GM10248 (cell line): Measurements from ENCODE around the gene SDK1.

Experiments
- CTCF ChIA-PET: fragments of 300-600 bp; sonication (Branson Sonifier 250); formaldehyde crosslinking; extraction: SDS; loops from one replicate; lab custom pipeline; 2021; ENCODE audit warnings: antibody characterized with exemption; lab: Yijun Ruan, JAX
- POLR2A ChIA-PET: fragments of 350-650 bp; sonication (Branson Sonifier 250); formaldehyde crosslinking; extraction: SDS; loops from one replicate; lab custom pipeline; 2020; ENCODE audit warnings: antibody characterized with exemption; lab: Yijun Ruan, JAX
- DNase-seq: peaks from one replicate; pipeline ENCODE4 v3.0.0; 2012; ENCODE audit errors: extremely low spot score
- TF ChIP-seq, protein P1 (sequence below): IDR thresholded peaks from 2 replicates; pipeline ENCODE4 v1.5.1; 2012; ENCODE audit warnings: mild to moderate bottlenecking, low read depth; ENCODE audit errors: extremely low read depth, missing control alignments, control extremely low read depth

Gene SDK1

DNA sequence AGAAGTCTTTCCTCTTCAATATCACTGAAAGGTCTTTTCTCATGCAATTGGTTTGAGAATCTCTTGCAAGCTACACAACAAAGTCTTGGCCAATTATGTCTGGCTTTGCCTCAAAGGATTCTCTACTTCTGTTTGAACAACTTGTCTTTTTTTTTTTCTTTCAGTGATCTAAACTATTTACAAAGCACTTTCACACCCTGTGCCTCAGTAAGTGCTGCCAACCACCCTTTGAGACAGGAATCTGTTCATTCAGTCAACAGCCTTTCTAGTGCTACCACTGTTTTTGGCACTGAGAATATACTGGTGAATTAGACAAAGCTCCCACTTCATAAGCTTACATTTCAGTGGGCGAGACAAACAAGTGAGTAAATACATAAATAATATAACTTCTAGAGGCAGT is 26.9 kb upstream of the SDK1 start:
- DNase-seq = no peak
- ChIA-PET CTCF (no interaction called here), POLR2A (no interaction called here)
- TF ChIP-seq, protein P1, sequence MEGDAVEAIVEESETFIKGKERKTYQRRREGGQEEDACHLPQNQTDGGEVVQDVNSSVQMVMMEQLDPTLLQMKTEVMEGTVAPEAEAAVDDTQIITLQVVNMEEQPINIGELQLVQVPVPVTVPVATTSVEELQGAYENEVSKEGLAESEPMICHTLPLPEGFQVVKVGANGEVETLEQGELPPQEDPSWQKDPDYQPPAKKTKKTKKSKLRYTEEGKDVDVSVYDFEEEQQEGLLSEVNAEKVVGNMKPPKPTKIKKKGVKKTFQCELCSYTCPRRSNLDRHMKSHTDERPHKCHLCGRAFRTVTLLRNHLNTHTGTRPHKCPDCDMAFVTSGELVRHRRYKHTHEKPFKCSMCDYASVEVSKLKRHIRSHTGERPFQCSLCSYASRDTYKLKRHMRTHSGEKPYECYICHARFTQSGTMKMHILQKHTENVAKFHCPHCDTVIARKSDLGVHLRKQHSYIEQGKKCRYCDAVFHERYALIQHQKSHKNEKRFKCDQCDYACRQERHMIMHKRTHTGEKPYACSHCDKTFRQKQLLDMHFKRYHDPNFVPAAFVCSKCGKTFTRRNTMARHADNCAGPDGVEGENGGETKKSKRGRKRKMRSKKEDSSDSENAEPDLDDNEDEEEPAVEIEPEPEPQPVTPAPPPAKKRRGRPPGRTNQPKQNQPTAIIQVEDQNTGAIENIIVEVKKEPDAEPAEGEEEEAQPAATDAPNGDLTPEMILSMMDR = no peak

DNA sequence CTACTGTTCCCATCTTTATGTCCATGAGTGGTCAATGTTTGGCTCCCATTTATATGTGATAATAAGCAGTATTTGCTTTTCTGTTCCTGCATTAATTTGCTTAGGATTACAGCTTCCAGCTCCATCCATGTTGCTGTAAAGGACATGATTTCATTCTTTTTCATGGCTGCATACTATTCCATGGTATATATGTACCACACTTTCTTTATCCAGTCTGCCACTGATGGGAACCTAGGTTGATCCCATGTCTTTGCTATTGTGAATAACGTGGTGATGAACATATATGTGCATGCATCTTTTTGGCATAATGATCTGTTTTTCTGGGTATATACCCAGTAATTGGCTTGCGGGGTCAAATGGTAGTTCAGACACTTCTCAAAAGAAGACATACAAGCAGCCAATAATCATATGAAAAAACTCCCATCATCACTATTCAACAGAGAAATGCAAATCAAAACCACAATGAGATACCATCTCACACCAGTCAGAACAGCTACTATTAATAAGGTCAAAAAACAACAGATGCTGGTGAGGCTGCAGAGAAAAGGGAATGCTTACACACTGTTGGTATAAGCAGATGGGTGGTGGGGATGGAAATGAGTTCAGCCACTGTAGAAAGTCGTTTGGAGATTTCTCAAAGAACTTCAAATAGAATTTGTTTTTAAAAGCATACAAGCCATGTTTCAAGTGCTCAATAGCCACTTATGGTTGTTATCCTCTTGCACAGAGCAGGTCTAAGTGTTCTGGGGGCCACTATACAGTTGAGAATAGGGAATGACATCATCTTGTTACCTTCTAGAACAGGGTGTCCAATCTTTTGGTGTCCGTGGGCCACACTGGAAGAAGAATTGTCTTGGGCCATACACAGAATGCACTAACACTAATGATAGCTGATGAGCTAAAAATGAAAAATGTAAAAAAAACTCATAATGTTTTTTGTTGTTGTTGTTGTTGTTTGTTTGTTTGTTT is 23.2 kb upstream of the SDK1 start:
- POLR2A ChIA-PET = no interaction called here

DNA sequence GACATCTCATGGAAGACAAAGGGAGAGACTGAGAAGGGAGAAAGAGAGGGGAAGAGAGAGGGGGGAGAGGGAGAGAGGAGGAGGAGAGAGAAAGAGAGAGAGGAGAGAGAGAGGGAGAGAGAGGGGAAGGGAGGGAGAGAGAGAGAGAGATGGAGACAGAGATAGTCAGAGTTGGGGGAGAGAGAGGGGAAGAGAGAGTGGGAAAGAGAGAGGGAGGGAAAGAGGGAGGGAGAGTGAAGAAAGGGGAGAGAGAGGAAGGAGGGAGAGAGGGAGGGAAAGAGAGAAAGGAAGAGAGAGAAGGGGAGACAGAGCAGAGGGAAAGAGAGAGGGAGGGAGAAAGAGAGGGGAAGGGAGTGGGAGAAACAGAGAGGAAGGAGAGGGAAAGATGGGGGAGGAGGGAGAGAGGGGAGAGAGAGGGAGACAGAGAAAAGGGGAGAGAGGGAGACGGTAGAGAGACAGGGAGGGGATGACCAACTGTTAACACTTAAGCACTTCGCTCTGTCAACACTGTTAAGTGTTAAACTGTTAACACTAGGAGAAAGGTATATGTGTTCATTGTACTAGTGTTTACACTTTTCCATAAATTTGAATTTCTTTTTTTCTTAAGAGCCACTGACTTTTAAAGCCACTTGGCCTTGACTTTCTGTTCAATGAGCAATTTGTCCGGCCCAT is 21.8 kb upstream of the SDK1 start:
- POLR2A ChIA-PET = no interaction called here
- TF ChIP-seq, protein P1 = no peak
- CTCF ChIA-PET = interaction anchor here (1.6 kb wide), 1 partner anchor 213 kb away, joined by 3 read pairs; no protein-coding TSS in a partner anchor
- no peak for DNase-seq

More for the DNA sequence above, 23.2 kb upstream of the SDK1 start:
- CTCF ChIA-PET = interaction anchor here (1.6 kb wide), 1 partner anchor 212 kb away, joined by 3 read pairs; no protein-coding TSS in a partner anchor
- DNase-seq = no peak
- TF ChIP-seq, protein P1 = no peak

DNA sequence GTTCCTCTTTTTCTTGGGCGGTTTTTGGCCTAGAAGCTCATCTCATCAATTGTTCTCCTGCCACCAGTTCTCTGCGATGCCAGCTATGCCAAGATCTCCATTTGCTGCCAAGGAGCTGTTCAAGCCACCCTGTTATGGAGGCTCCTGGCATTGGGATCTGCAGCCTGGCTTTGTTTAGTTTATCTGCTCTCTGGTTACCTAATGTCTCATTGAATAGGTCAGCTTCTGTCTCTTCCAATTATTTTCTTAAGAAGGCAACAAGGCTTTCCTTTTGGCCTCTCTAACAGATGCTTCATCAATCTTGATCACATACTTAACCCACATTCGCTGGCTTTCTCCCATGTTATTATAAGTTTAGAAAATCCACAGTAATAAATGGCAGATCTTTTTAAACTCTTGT is 20.6 kb upstream of the SDK1 start:
- ChIA-PET POLR2A (no interaction called here), CTCF (no interaction called here)
- TF ChIP-seq, protein P1 = no peak
- DNase-seq = no peak

DNA sequence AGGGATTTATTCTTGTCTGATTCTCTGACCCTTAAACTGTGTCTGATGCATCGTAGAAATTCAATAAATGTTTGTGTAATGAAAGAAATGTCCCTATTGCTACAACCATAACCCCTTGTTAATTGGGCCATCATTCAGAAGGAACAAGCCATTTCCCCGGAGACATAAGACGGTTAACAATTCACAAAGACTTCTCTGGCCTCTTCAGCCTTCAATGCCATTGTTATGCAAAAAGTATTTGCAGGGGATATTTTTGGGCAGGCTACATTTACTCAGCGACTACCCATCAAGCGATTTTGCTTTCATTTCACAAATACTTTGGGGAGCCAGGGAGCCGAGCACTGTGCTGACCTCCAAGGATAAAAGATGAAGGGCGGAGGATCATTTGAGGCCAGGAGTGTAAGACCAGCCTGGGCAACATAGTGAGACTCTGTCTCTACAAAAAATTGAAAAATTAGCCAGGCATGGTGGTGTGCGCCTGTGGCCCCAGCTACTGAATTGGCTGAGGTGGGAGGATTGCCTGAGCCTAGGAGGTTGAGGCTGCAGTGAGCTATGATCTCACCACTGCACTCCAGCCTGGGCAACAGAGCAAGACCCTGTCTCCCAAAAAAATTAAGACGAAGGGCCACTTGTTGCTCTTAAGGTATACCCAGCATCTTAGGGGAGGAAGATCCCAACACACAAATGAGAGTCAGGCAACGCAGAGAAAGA is 20.0 kb upstream of the SDK1 start:
- ChIA-PET CTCF (interaction anchor here (1.1 kb wide), 1 partner anchor 33 kb away, joined by 3 read pairs; no protein-coding TSS in a partner anchor), POLR2A (no interaction called here)
- TF ChIP-seq, protein P1 = no peak
- DNase-seq = no peak

DNA sequence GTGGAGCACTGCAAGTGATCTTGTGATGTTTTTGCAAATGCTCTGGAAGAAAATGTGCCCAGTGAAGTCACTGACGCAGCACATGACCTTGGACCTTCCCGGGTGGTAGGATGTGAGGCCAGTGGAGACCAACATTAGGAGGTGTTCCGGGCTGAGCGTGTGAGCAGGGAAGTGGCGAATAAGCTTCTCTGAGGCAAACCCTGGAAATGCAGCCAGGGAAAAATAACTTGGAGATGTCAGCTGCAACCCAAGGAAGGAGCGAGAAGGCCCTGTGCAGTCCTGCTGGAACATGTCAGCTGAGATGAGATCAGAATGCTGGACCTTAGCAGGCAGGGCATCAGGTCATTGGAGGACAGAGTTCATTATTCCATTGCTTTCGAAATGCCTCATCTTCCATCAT is 18.6 kb upstream of the SDK1 start:
- TF ChIP-seq, protein P1 = no peak
- ChIA-PET POLR2A (no interaction called here), CTCF (interaction anchor here (1.0 kb wide), 1 partner anchor 16 kb away, joined by 3 read pairs; no protein-coding TSS in a partner anchor)
- no peak for DNase-seq
